GM23338 (cell line): ENCODE data around the gene HDAC9. TPM values are rescaled to one million over a fixed set of nuclear protein-coding genes. Genes with fewer than 3 reads are reported as not detected.

Experiments
- ATAC-seq: fragments of 200-7000 bp; cut with Tn5 transposase; 3 replicates; pipeline ENCODE4 v1.9.1; 2020
- DNase-seq: peaks from one replicate; pipeline ENCODE4 v3.0.0-alpha.2; 2015; ENCODE audit warnings: low spot score
- H2AFZ ChIP-seq: fragments of 200-600 bp; sonication (generic); 2 replicates; pipeline ENCODE4 v1.8.0; 2016; ENCODE audit warnings: antibody characterized with exemption, mild to moderate bottlenecking, moderate library complexity
- H3F3A ChIP-seq: fragments of 200-600 bp; sonication (generic); replicated peaks from 2 replicates; pipeline ENCODE4 v1.8.0; 2017; ENCODE audit warnings: antibody characterized with exemption, mixed run types, low read depth
- H3K27ac ChIP-seq: fragments of 200-600 bp; sonication (generic); 2 replicates; pipeline ENCODE4 v1.6.1; 2016; ENCODE audit warnings: low read depth
- H3K27me3 ChIP-seq: fragments of 200-600 bp; sonication (generic); 2 replicates; pipeline ENCODE4 v1.8.0; 2016; ENCODE audit warnings: mild to moderate bottlenecking, mixed run types, moderate library complexity; ENCODE audit not compliant: insufficient read depth
- H3K36me3 ChIP-seq: fragments of 200-600 bp; sonication (generic); 2 replicates; pipeline ENCODE4 v1.8.0; 2016; ENCODE audit warnings: mild to moderate bottlenecking; ENCODE audit not compliant: insufficient read depth
- H3K4me1 ChIP-seq: fragments of 200-600 bp; sonication (generic); 2 replicates; pipeline ENCODE4 v1.8.0; 2016; ENCODE audit warnings: mild to moderate bottlenecking, moderate library complexity; ENCODE audit not compliant: insufficient read depth
- H3K4me2 ChIP-seq: fragments of 200-600 bp; sonication (generic); 2 replicates; pipeline ENCODE4 v1.7.1; 2017; ENCODE audit warnings: mixed run types
- H3K4me3 ChIP-seq: fragments of 200-600 bp; sonication (generic); 2 replicates; pipeline ENCODE4 v1.6.1; 2016; ENCODE audit warnings: mixed run types
- H3K79me2 ChIP-seq: fragments of 200-600 bp; sonication (generic); replicated peaks from 2 replicates; pipeline ENCODE4 v1.8.0; 2017; ENCODE audit warnings: mild to moderate bottlenecking; ENCODE audit not compliant: insufficient read depth
- H3K9me2 ChIP-seq: fragments of 200-600 bp; sonication (generic); 2 replicates; pipeline ENCODE4 v1.8.0; 2017; ENCODE audit not compliant: insufficient read depth
- H4K20me1 ChIP-seq: fragments of 200-600 bp; sonication (generic); replicated peaks from 2 replicates; pipeline ENCODE4 v1.8.0; 2017; ENCODE audit warnings: mild to moderate bottlenecking; ENCODE audit not compliant: insufficient read depth
- H3K27ac Mint-ChIP-seq: 2 replicates; pipeline ENCODE4 v1.8.0; 2020; ENCODE audit warnings: inconsistent platforms, mild to moderate bottlenecking, moderate library complexity, mixed read lengths
- H3K27me3 Mint-ChIP-seq: 3 replicates; pipeline ENCODE4 v1.8.0; 2022; ENCODE audit warnings: low read depth, mild to moderate bottlenecking, moderate library complexity, mixed read lengths, inconsistent platforms; ENCODE audit not compliant: insufficient read depth, poor library complexity
- H3K36me3 Mint-ChIP-seq: 3 replicates; pipeline ENCODE4 v1.8.0; 2021; ENCODE audit warnings: low read depth, mild to moderate bottlenecking, inconsistent platforms, moderate library complexity, mixed read lengths
- H3K4me1 Mint-ChIP-seq: 3 replicates; pipeline ENCODE4 v1.8.0; 2020; ENCODE audit warnings: mild to moderate bottlenecking, inconsistent platforms, mixed read lengths
- H3K4me3 Mint-ChIP-seq: 3 replicates; pipeline ENCODE4 v1.8.0; 2021; ENCODE audit warnings: moderate library complexity, mild to moderate bottlenecking, inconsistent platforms, mixed read lengths
- H3K9me3 Mint-ChIP-seq: 3 replicates; pipeline ENCODE4 v1.8.0; 2020; ENCODE audit warnings: moderate library complexity, mild to moderate bottlenecking, inconsistent platforms, mixed read lengths
- CREB1 ChIP-seq: fragments of 250-450 bp; sonication (Bioruptor Pico); IDR thresholded peaks from 2 replicates; pipeline ENCODE4 v1.5.0; 2020; ENCODE audit warnings: low read depth, mild to moderate bottlenecking, moderate library complexity
- EZH2phosphoT487 ChIP-seq: fragments of 200-600 bp; sonication (generic); IDR thresholded peaks from one replicate; pipeline ENCODE4 v1.8.1; 2018; ENCODE audit warnings: antibody characterized with exemption; ENCODE audit not compliant: unreplicated experiment
- REST ChIP-seq: IDR thresholded peaks from one replicate; pipeline ENCODE4 v1.6.1; 2018; ENCODE audit warnings: antibody characterized with exemption; ENCODE audit not compliant: unreplicated experiment
- ZNF331 ChIP-seq: fragments of 250-450 bp; sonication (Bioruptor Pico); IDR thresholded peaks from 2 replicates; pipeline ENCODE4 v1.5.0; 2020; ENCODE audit warnings: low read depth, mild to moderate bottlenecking, moderate library complexity
- ZNF462 ChIP-seq: fragments of 250-450 bp; sonication (Bioruptor Pico); IDR thresholded peaks from 2 replicates; pipeline ENCODE4 v1.5.0; 2020; ENCODE audit warnings: mild to moderate bottlenecking, moderate library complexity
- polyA plus RNA-seq: library from polyadenylated mRNA; unstranded; fragments of >200 nt; fragmentation: Nextera tagmentation; extraction: Ambion mirVana; gene quantifications from 2 replicates; pipeline ENCODE4 v1.2.1, GENCODE V29; 2016
- total RNA-seq: library from RNA; depleted of rRNA; stranded (reverse); fragments of >200 nt; shearing (Covaris generic); gene quantifications from 2 replicates; pipeline ENCODE4 v1.2.3, GENCODE V29; 2014
- TF ChIP-seq, protein P1 (sequence below), 2 experiments: fragments of 200-600 bp in 1 of 2; sonication (generic) in 1 of 2; conservative IDR thresholded peaks; 2 replicates each; pipeline versions ENCODE4 v1.5.1 to v1.6.1; 2016 to 2017; ENCODE audit warnings: antibody characterized with exemption in 2 of 2, low read depth in 2 of 2, mild to moderate bottlenecking in 2 of 2, moderate library complexity in 1 of 2
- TF ChIP-seq, protein P2 (sequence below): IDR thresholded peaks from 2 replicates; pipeline ENCODE4 v1.6.1; 2016; ENCODE audit warnings: antibody characterized with exemption

Gene HDAC9
- total and polyA plus RNA-seq, 2 experiments from 2014 or later, result 8.3 to 18.5 TPM

DNA sequence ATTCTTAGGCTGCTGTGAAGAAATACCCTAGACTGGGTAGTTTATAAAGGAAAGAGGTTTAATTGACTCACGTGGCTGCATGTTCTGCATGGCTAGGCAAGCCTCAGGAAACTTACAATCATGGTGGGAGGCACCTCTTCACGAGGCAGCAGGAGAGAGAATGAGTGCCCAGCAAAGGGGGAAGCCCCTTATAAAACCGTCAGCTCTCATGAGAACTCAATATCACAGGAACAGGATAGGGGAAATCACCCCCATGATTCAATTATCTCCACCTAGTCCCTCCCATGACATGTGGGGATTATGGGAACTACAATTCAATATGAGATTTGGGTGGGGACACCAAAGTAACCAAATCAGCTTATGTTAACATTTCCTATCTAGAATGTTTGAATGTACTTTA is 362.7 kb downstream of the HDAC9 start (continued):
- TF ChIP-seq ZNF462, result no peak
- TF ChIP-seq, protein P1, sequence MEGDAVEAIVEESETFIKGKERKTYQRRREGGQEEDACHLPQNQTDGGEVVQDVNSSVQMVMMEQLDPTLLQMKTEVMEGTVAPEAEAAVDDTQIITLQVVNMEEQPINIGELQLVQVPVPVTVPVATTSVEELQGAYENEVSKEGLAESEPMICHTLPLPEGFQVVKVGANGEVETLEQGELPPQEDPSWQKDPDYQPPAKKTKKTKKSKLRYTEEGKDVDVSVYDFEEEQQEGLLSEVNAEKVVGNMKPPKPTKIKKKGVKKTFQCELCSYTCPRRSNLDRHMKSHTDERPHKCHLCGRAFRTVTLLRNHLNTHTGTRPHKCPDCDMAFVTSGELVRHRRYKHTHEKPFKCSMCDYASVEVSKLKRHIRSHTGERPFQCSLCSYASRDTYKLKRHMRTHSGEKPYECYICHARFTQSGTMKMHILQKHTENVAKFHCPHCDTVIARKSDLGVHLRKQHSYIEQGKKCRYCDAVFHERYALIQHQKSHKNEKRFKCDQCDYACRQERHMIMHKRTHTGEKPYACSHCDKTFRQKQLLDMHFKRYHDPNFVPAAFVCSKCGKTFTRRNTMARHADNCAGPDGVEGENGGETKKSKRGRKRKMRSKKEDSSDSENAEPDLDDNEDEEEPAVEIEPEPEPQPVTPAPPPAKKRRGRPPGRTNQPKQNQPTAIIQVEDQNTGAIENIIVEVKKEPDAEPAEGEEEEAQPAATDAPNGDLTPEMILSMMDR (conservative IDR thresholded peaks at IDR 0.05; ENCODE audit: low read depth in 2 of 2), result no peak
- TF ChIP-seq ZNF331 (CRISPR knock-in tag), result no peak

- Mint-ChIP-seq H3K27ac (no peak overlapping the region), H3K36me3 (no peaks in the 10 kb centered on the region), H3K4me3 (no peak overlapping the region), H3K4me1 (no peaks in the 10 kb centered on the region), H3K27me3 (no peaks in the 10 kb centered on the region), H3K9me3 (no peaks in the 10 kb centered on the region)
- Histone ChIP-seq H3K4me1 (no peaks in the 10 kb centered on the region), H3K79me2 (no peaks in the 10 kb centered on the region), H3K27me3 (no peaks in the 10 kb centered on the region), H3F3A (no peaks in the 10 kb centered on the region), H2AFZ (no peak overlapping the region), H3K27ac (no peak overlapping the region), H3K36me3 (no peaks in the 10 kb centered on the region), H3K4me2 (no peak overlapping the region), H3K9me2 (peaks cover 5% of the 10 kb centered on the region; the same call in 1 of the 2 replicates), H4K20me1 (no peaks in the 10 kb centered on the region), H3K4me3 (no peak overlapping the region)
- ATAC-seq (no peak), DNase-seq (no peak)
- TF ChIP-seq, protein P2, sequence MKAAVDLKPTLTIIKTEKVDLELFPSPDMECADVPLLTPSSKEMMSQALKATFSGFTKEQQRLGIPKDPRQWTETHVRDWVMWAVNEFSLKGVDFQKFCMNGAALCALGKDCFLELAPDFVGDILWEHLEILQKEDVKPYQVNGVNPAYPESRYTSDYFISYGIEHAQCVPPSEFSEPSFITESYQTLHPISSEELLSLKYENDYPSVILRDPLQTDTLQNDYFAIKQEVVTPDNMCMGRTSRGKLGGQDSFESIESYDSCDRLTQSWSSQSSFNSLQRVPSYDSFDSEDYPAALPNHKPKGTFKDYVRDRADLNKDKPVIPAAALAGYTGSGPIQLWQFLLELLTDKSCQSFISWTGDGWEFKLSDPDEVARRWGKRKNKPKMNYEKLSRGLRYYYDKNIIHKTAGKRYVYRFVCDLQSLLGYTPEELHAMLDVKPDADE, result no peak
- no peak for TF ChIP-seq REST
- TF ChIP-seq CREB1 (CRISPR knock-in tag), result no peak
- TF ChIP-seq EZH2phosphoT487, result no peak
These were observed 363.8 kb downstream of the HDAC9 start for GRCh38 chr7:18859318-18859717.
